GM19023 (cell line): ENCODE results near the gene SIRT4.
"Not testable (repeated sequence)": the region's sequence is repeated elsewhere in the genome, so short reads cannot be mapped to it uniquely, and the experiment has no call there.

ENCODE experiments used
- ATAC-seq: cut with Tn5 transposase; IDR thresholded peaks from one replicate; pipeline ENCODE4 v1.9.1; 2021; ENCODE audit warnings: mild to moderate bottlenecking, moderate library complexity; ENCODE audit not compliant: unreplicated experiment

The SIRT4 gene

GRCh38 chr12:120332523-120332922, 30.4 kb downstream of the SIRT4 start:
- ATAC-seq: no peak

GRCh38 chr12:120335447-120335846, 33.3 kb downstream of the SIRT4 start:
- ATAC-seq: not testable (repeated sequence)

GRCh38 chr12:120336392-120336791, 34.3 kb downstream of the SIRT4 start:
- ATAC-seq: not testable (repeated sequence)

- no peak for ATAC-seq
These were observed 35.6 kb downstream of the SIRT4 start for GRCh38 chr12:120337730-120338129.

- no peak for ATAC-seq
These were observed 37.1 kb downstream of the SIRT4 start for GRCh38 chr12:120339256-120339655.

GRCh38 chr12:120342175-120343038, 40.3 kb downstream of the SIRT4 start:
- no peak for ATAC-seq

- no peak for ATAC-seq
These were observed 41.0 kb downstream of the SIRT4 start for GRCh38 chr12:120343039-120343537.

GRCh38 chr12:120343692-120344091, 41.6 kb downstream of the SIRT4 start:
- no peak for ATAC-seq

GRCh38 chr12:120346031-120346430, 43.9 kb downstream of the SIRT4 start:
- ATAC-seq: no peak

- ATAC-seq: no peak
These were observed 44.6 kb downstream of the SIRT4 start for GRCh38 chr12:120346681-120347080.

- no peak for ATAC-seq
These were observed 45.6 kb downstream of the SIRT4 start for GRCh38 chr12:120347766-120348165.

- no peak for ATAC-seq
These were observed 48.6 kb downstream of the SIRT4 start for GRCh38 chr12:120350576-120351350.

GRCh38 chr12:120352117-120352516, 50.0 kb downstream of the SIRT4 start:
- no peak for ATAC-seq

GRCh38 chr12:120353136-120353535, 51.0 kb downstream of the SIRT4 start:
- no peak for ATAC-seq

GRCh38 chr12:120353556-120354317, 51.6 kb downstream of the SIRT4 start:
- ATAC-seq: no peak

GRCh38 chr12:120356567-120357030, 54.5 kb downstream of the SIRT4 start:
- ATAC-seq: peak; percentile 54

- ATAC-seq: no peak
These were observed 55.0 kb downstream of the SIRT4 start for GRCh38 chr12:120357104-120357503.

- no peak for ATAC-seq
These were observed 56.4 kb downstream of the SIRT4 start for GRCh38 chr12:120358412-120359100.

GRCh38 chr12:120359128-120359527, 57.0 kb downstream of the SIRT4 start:
- ATAC-seq: no peak

GRCh38 chr12:120361506-120362208, 59.5 kb downstream of the SIRT4 start:
- no peak for ATAC-seq
